Stimulated activated naive CD4-positive, alpha-beta T cell treated with Interleukin-2 at 50 U/mL for 16 hours (primary cell): ENCODE measurements around the gene DPYSL3.
"Not testable (repeated sequence)": the region's sequence is repeated elsewhere in the genome, so short reads cannot be mapped to it uniquely, and the experiment has no call there.

Source experiments
- DNase-seq: peaks from one replicate; lab custom pipeline; 2025; lab: John Stamatoyannopoulos, UW

DPYSL3 gene

DNA sequence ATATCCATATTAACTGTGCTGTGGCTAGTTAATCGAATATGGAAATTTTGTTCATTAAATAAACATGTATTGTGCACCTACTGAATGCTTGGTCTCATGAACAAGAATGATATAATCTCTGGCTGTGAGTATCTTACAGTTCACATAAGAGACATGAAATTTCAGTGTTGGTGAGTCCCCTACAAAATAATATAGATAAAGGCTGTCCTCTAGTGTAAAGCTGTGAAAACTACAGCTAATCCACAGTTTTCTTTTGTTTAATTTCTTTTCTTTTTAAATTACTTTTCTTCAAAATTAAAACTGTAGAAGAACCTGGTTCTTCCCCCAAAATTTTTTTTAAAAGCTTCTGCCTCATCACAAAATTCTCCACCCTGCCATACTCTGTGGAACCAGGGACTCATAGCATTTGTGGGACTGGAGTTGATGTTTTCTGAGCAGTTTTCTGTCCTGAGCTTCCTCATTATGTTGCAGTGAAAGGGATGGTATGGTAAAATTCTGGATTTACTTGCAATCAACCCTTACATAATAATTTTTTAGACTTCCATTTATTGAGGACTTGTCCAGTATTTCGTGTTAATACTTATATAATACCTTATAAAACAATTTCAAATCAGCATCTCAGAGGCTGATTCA lies 140.0 kb downstream of the DPYSL3 start:
- no peak for DNase-seq

- not testable (repeated sequence) for DNase-seq
Measured at GRCh38 chr5:147367381-147367780, 142.5 kb downstream of the DPYSL3 start.

DNA sequence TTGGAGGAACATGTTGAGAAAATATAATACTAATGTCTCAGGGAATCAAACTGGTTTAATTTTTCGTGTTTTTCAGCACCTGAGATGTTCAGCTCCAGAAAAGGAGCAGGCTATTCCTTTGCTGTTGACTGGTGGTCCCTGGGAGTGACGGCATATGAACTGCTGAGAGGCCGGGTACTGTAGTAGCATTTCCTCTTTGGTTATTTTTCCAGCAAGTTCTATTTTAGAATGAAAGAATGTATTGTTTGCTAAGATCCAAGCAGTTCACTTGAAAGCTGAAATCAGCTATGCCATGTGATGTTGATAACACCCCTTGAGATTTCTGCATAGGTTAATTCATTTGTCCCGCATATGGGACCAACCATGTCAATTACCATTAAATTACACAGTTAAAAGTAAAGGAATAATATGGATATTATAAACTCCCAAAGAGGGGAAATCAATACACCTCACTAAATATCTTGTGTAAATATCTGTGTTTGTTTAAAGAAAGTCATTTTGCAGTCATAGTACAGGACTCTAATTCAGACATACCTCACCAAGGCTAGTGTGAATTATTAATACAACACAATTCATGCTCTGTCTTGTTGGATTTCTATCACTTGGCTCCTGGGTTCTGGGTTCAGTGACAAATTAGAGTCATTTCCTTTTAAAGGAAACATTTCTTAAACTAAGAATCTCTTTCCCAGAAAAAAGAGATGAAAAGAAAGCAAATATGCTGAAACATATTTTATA lies 148.3 kb downstream of the DPYSL3 start:
- DNase-seq, result no peak

DNA sequence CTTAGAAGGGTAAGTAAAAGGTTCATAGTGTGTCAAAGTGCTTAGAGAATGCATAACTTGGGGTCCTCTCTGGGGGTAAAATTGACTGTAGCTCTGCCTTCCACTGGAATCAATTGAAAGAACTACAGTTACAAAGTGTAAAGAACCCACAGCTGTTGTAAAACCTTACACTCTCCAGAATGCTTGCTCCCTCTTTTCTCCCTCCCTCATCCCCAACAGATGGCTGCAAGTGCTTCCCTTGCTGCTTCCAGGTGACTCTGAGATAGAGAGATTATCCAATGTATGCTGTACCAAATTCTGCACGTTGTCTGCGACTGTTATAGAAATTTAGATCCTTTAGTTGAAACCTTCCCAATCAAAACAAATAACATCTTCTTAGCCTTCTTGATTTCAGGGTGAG lies 149.1 kb downstream of the DPYSL3 start:
- DNase-seq, result no peak

- DNase-seq, result no peak
Measured at GRCh38 chr5:147359581-147359980, 150.3 kb downstream of the DPYSL3 start.

DNA sequence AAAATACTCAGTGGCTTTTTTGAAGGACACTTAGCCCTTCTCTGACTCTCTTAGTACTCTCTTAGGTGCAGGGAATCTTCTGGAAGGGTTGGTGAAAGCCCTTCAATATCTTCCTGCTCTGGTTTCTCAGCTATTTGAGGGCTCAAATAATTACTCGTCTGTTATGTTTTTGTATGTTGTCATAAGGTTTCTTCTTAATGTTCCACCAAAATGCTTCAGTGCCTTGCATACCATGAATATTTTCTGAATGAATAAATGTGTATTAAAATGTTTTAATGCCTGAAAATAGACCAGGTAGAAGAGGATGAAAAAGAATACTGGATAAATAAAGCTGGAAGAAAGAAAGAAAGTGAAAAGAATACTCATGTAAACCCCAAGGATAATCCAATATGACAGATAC lies 150.8 kb downstream of the DPYSL3 start:
- DNase-seq, result no peak

GRCh38 chr5:147349241-147349640 lies 160.6 kb downstream of the DPYSL3 start:
- no peak for DNase-seq

- DNase-seq, result no peak
Measured at GRCh38 chr5:147348451-147348850, 161.4 kb downstream of the DPYSL3 start.

- DNase-seq, result no peak
Measured at GRCh38 chr5:147348046-147348445, 161.8 kb downstream of the DPYSL3 start.

GRCh38 chr5:147346006-147346561 lies 163.8 kb downstream of the DPYSL3 start:
- DNase-seq, result no peak

GRCh38 chr5:147344861-147345260 lies 165.0 kb downstream of the DPYSL3 start:
- no peak for DNase-seq

DNA sequence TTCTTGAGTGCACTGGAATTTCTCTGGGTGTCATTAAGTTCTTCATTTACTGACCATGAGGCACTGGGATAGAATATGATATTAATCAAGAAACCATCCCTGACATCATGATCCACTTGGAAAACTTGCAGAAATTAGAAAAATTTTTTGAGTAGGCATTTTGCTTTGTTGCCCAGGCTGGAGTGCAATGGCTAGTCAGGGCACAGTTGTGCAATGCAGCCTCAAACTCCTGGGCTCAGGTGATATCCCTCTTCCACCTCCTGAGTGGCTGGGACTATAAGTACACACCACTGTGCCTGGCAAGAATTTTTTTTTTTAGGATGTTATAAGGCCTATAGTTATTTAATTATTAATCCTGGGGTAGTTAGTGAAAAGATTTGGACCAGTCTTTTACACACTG lies 168.5 kb downstream of the DPYSL3 start:
- no peak for DNase-seq

DNA sequence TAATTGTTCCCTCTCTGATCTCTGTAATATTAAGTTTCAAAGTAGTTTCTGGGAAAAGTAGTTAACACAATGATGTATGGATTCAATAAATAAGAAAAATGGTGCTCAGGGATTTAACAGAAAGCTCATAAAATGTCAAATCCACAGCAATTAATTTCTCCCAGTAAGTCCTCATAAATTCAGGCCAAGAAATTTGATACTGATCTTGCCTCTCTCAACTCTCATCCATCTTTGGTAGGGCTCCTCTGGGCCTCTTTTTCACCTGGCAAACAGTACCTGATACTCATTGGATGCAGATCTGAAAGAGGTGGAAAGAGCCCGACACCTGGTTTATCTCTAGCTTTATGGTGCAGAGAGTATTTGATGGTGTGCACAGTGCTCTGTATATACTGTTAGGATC lies 168.9 kb downstream of the DPYSL3 start:
- no peak for DNase-seq
